ENCODE data around the gene MRC2. TPM values are rescaled to one million over a fixed set of nuclear protein-coding genes. Genes with fewer than 3 reads are reported as not detected.

The MRC2 gene
- total RNA-seq, 1 donor from 2014 or later, result 45.9 TPM

- DNase-seq (ENCODE audit: low read depth), result no peak
- Histone ChIP-seq H3K27me3 (ENCODE audit: control insufficient read depth, insufficient read depth, low read length) (no peaks in the 10 kb centered on the region), H3K4me3 (ENCODE audit: low read depth, low read length) (no peak overlapping the region), H3K36me3 (ENCODE audit: control insufficient read depth, insufficient read depth, low read length) (peaks cover 3% of the 10 kb centered on the region)
- no peak for TF ChIP-seq CTCF (IDR thresholded peaks at IDR 0.05; ENCODE audit: insufficient read depth, low read length, poor library complexity, severe bottlenecking)
Observed at GRCh38 chr17:62676231-62676943, 48.9 kb downstream of the MRC2 start.

- DNase-seq (ENCODE audit: low read depth), result no peak
- H3K27me3 ChIP-seq (ENCODE audit: control insufficient read depth, insufficient read depth, low read length), result no peaks in the 10 kb centered on the region
- TF ChIP-seq CTCF (IDR thresholded peaks at IDR 0.05; ENCODE audit: insufficient read depth, low read length, poor library complexity, severe bottlenecking), result no peak
- peaks cover 3% of the 10 kb centered on the region for H3K36me3 ChIP-seq (ENCODE audit: control insufficient read depth, insufficient read depth, low read length)
- H3K4me3 ChIP-seq (ENCODE audit: low read depth, low read length), result no peak overlapping the region
Observed at GRCh38 chr17:62676952-62677596, 49.6 kb downstream of the MRC2 start.

GRCh38 chr17:62678214-62678919 is 50.9 kb downstream of the MRC2 start:
- peaks cover 4% of the 10 kb centered on the region for H3K36me3 ChIP-seq (ENCODE audit: control insufficient read depth, insufficient read depth, low read length)
- no peak overlapping the region for H3K4me3 ChIP-seq (ENCODE audit: low read depth, low read length)
- DNase-seq (ENCODE audit: low read depth), result no peak
- TF ChIP-seq CTCF (IDR thresholded peaks at IDR 0.05; ENCODE audit: insufficient read depth, low read length, poor library complexity, severe bottlenecking), result no peak
- no peaks in the 10 kb centered on the region for H3K27me3 ChIP-seq (ENCODE audit: control insufficient read depth, insufficient read depth, low read length)

- Histone ChIP-seq H3K27me3 (ENCODE audit: control insufficient read depth, insufficient read depth, low read length) (no peaks in the 10 kb centered on the region), H3K36me3 (ENCODE audit: control insufficient read depth, insufficient read depth, low read length) (peaks cover 4% of the 10 kb centered on the region), H3K4me3 (ENCODE audit: low read depth, low read length) (no peak overlapping the region)
- TF ChIP-seq CTCF (IDR thresholded peaks at IDR 0.05; ENCODE audit: insufficient read depth, low read length, poor library complexity, severe bottlenecking), result no peak
- DNase-seq (ENCODE audit: low read depth), result no peak
Observed at GRCh38 chr17:62679866-62680377, 52.5 kb downstream of the MRC2 start.

- Histone ChIP-seq H3K4me3 (ENCODE audit: low read depth, low read length) (no peak overlapping the region), H3K27me3 (ENCODE audit: control insufficient read depth, insufficient read depth, low read length) (no peaks in the 10 kb centered on the region), H3K36me3 (ENCODE audit: control insufficient read depth, insufficient read depth, low read length) (peaks cover 4% of the 10 kb centered on the region)
- no peak for DNase-seq (ENCODE audit: low read depth)
- TF ChIP-seq CTCF (IDR thresholded peaks at IDR 0.05; ENCODE audit: insufficient read depth, low read length, poor library complexity, severe bottlenecking), result no peak
Observed at GRCh38 chr17:62680541-62681052, 53.1 kb downstream of the MRC2 start.

Data from kidney epithelial cell (primary cell).